Neural progenitor cell (in vitro differentiated cells): Measurements from ENCODE around the gene LMCD1. TPM values are rescaled to one million over a fixed set of nuclear protein-coding genes. Genes with fewer than 3 reads are reported as not detected.

Experiments
- DNase-seq: peaks from one replicate; pipeline ENCODE4 v3.0.0-alpha.2; 2016; ENCODE audit warnings: low spot score
- H2AFZ ChIP-seq: fragments of 200-600 bp; sonication (generic); replicated peaks from 2 replicates; pipeline ENCODE4 v1.6.1; 2016; ENCODE audit warnings: antibody characterized with exemption
- H3F3A ChIP-seq: fragments of 200-600 bp; sonication (generic); 2 replicates; pipeline ENCODE4 v1.6.1; 2016; ENCODE audit warnings: antibody characterized with exemption, low read depth
- H3K27ac ChIP-seq: fragments of 200-600 bp; sonication (generic); 2 replicates; pipeline ENCODE4 v1.5.1; 2016; ENCODE audit warnings: mild to moderate bottlenecking
- H3K27me3 ChIP-seq: fragments of 200-600 bp; sonication (generic); 2 replicates; pipeline ENCODE4 v1.6.1; 2016; ENCODE audit warnings: mild to moderate bottlenecking, moderate library complexity
- H3K36me3 ChIP-seq: fragments of 200-600 bp; sonication (generic); 2 replicates; pipeline ENCODE4 v1.5.1; 2016
- H3K4me1 ChIP-seq: fragments of 200-600 bp; sonication (generic); 2 replicates; pipeline ENCODE4 v1.6.1; 2016; ENCODE audit warnings: mixed run types
- H3K4me2 ChIP-seq: fragments of 200-600 bp; sonication (generic); 2 replicates; pipeline ENCODE4 v1.6.1; 2016
- H3K4me3 ChIP-seq: fragments of 200-600 bp; sonication (generic); 2 replicates; pipeline ENCODE4 v1.5.1; 2016
- H3K79me2 ChIP-seq: fragments of 200-600 bp; sonication (generic); 2 replicates; pipeline ENCODE4 v1.6.1; 2016; ENCODE audit warnings: low read depth
- H3K9ac ChIP-seq: fragments of 200-600 bp; sonication (generic); 2 replicates; pipeline ENCODE4 v1.6.1; 2016
- H3K9me3 ChIP-seq: fragments of 200-600 bp; sonication (generic); 2 replicates; pipeline ENCODE4 v1.5.1; 2016; ENCODE audit warnings: low read depth
- H4K20me1 ChIP-seq: fragments of 200-600 bp; sonication (generic); 2 replicates; pipeline ENCODE4 v1.6.1; 2016; ENCODE audit warnings: low read depth
- H3K27ac Mint-ChIP-seq: 3 replicates; pipeline ENCODE4 v1.8.0; 2021; ENCODE audit warnings: mixed read lengths
- H3K27me3 Mint-ChIP-seq: 2 replicates; pipeline ENCODE4 v1.8.0; 2022; ENCODE audit warnings: low read depth, mild to moderate bottlenecking, inconsistent platforms, moderate library complexity, mixed read lengths; ENCODE audit not compliant: insufficient read depth
- H3K36me3 Mint-ChIP-seq: 3 replicates; pipeline ENCODE4 v1.8.0; 2021; ENCODE audit warnings: mixed read lengths
- H3K4me1 Mint-ChIP-seq: 3 replicates; pipeline ENCODE4 v1.8.0; 2021; ENCODE audit warnings: mixed read lengths
- H3K4me3 Mint-ChIP-seq: 3 replicates; pipeline ENCODE4 v1.8.0; 2021; ENCODE audit warnings: mild to moderate bottlenecking, moderate library complexity, mixed read lengths
- H3K9me3 Mint-ChIP-seq: 3 replicates; pipeline ENCODE4 v1.8.0; 2020; ENCODE audit warnings: mixed read lengths
- CTCF ChIP-seq: fragments of 200-600 bp; sonication (generic); IDR thresholded peaks from 2 replicates; pipeline ENCODE4 v1.5.1; 2017; ENCODE audit warnings: antibody characterized with exemption, mild to moderate bottlenecking
- EZH2 ChIP-seq: fragments of 200-600 bp; sonication (generic); IDR thresholded peaks from 2 replicates; pipeline ENCODE4 v1.6.1; 2017; ENCODE audit warnings: antibody characterized with exemption, mild to moderate bottlenecking, moderate library complexity
- EZH2phosphoT487 ChIP-seq: fragments of 200-600 bp; sonication (generic); IDR thresholded peaks from 2 replicates; pipeline ENCODE4 v1.6.1; 2017; ENCODE audit warnings: antibody characterized with exemption
- total RNA-seq: library from RNA; depleted of rRNA; stranded (reverse); fragments of >200 nt; gene quantifications from 2 replicates; pipeline ENCODE4 v1.2.3, GENCODE V29; 2015; ENCODE audit warnings: low replicate concordance

The LMCD1 gene
- total RNA-seq, result 0.15 TPM in 1 of 2 replicates, not detected in the other

GRCh38 chr3:8501371-8502131, at the start of gene LMCD1:
Gene LMCD1 (plus strand): TSS chr3:8501823. CDS start chr3:8501939, 116 bp downstream.
- no peaks in the 10 kb centered on the region for H3K9me3 ChIP-seq
- H3F3A ChIP-seq, result peaks cover 51% of the 10 kb centered on the region
- peaks cover 70% of the 10 kb centered on the region for H3K4me1 Mint-ChIP-seq
- DNase-seq, result peak; percentile 97
- H3K36me3 ChIP-seq, result no peaks in the 10 kb centered on the region
- peaks cover 48% of the 10 kb centered on the region for H3K4me1 ChIP-seq
- H4K20me1 ChIP-seq, result no peaks in the 10 kb centered on the region
- peak within 1 kb of the TSS; percentile 98 for H3K27ac Mint-ChIP-seq
- peak within 1 kb of the TSS; percentile 82 for H3K4me2 ChIP-seq
- peak; percentile 23 for TF ChIP-seq CTCF
- TF ChIP-seq EZH2phosphoT487, result no peak
- TF ChIP-seq EZH2, result no peak
- H3K4me3 ChIP-seq, result peak within 1 kb of the TSS; percentile 46
- no peak within 1 kb of the TSS for H3K9ac ChIP-seq
- H3K36me3 Mint-ChIP-seq, result peaks cover 5% of the 10 kb centered on the region
- peak within 1 kb of the TSS; percentile 85 for H3K4me3 Mint-ChIP-seq
- no peaks in the 10 kb centered on the region for H3K9me3 Mint-ChIP-seq
- H3K79me2 ChIP-seq, result no peaks in the 10 kb centered on the region
- peaks cover 4% of the 10 kb centered on the region for H3K27me3 Mint-ChIP-seq
- no peaks in the 10 kb centered on the region for H3K27me3 ChIP-seq
- no peak within 1 kb of the TSS for H2AFZ ChIP-seq
- peak within 1 kb of the TSS; percentile 98 for H3K27ac ChIP-seq

GRCh38 chr3:8452112-8452511, 49.5 kb upstream of the LMCD1 start:
- Mint-ChIP-seq H3K27ac (no peak overlapping the region), H3K36me3 (no peaks in the 10 kb centered on the region), H3K4me3 (no peak overlapping the region), H3K27me3 (no peaks in the 10 kb centered on the region), H3K9me3 (no peaks in the 10 kb centered on the region), H3K4me1 (peaks cover 15% of the 10 kb centered on the region)
- Histone ChIP-seq H3K79me2 (no peaks in the 10 kb centered on the region), H3K27me3 (no peaks in the 10 kb centered on the region), H3F3A (peaks cover 12% of the 10 kb centered on the region), H3K9me3 (no peaks in the 10 kb centered on the region), H3K36me3 (no peaks in the 10 kb centered on the region), H4K20me1 (no peaks in the 10 kb centered on the region), H3K27ac (no peak overlapping the region), H3K4me3 (no peak overlapping the region), H3K4me1 (peaks cover 11% of the 10 kb centered on the region), H3K9ac (no peak overlapping the region), H3K4me2 (no peak overlapping the region), H2AFZ (no peak overlapping the region)
- no peak for TF ChIP-seq EZH2phosphoT487
- no peak for TF ChIP-seq EZH2
- TF ChIP-seq CTCF, result no peak
- DNase-seq, result no peak

DNA sequence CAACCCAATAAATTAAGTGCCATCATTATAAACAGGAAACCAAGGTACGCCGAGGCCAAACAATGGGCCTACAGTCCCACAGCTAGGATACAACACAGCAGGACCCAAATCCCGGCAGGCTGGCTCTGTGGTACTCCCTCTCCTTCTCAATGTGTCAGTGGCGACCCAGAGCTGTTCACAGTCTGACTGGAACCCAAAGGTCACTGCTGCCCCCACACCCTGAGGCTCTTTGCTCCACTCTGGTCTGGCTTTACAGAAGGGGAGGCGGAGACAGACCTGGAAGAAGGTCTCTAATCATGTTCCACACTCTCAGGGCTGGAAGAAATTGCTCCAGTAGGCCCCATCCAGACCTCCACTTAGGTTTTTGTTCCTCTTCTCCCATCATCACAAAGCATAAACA, 48.5 kb upstream of the LMCD1 start:
- no peak overlapping the region for H3K4me2 ChIP-seq
- Mint-ChIP-seq H3K27ac (no peak overlapping the region), H3K27me3 (no peaks in the 10 kb centered on the region), H3K36me3 (no peaks in the 10 kb centered on the region), H3K9me3 (no peaks in the 10 kb centered on the region), H3K4me3 (no peak overlapping the region), H3K4me1 (peaks cover 15% of the 10 kb centered on the region)
- no peak for DNase-seq
- no peak overlapping the region for H3K9ac ChIP-seq
- no peaks in the 10 kb centered on the region for H4K20me1 ChIP-seq
- H3K36me3 ChIP-seq, result no peaks in the 10 kb centered on the region
- H3K79me2 ChIP-seq, result no peaks in the 10 kb centered on the region
- no peaks in the 10 kb centered on the region for H3K9me3 ChIP-seq
- peaks cover 11% of the 10 kb centered on the region for H3K4me1 ChIP-seq
- H3K27ac ChIP-seq, result no peak overlapping the region
- no peak overlapping the region for H2AFZ ChIP-seq
- TF ChIP-seq EZH2, result no peak
- TF ChIP-seq CTCF, result no peak
- no peak for TF ChIP-seq EZH2phosphoT487
- H3K27me3 ChIP-seq, result no peaks in the 10 kb centered on the region
- H3K4me3 ChIP-seq, result no peak overlapping the region
- peaks cover 12% of the 10 kb centered on the region for H3F3A ChIP-seq
